ENCODE measurements around the gene CAMK4. TPM values are rescaled to one million over a fixed set of nuclear protein-coding genes. Genes with fewer than 3 reads are reported as not detected.

The CAMK4 gene
- polyA plus RNA-seq, 1 donor from 2014 or later: 16.6 TPM

DNA sequence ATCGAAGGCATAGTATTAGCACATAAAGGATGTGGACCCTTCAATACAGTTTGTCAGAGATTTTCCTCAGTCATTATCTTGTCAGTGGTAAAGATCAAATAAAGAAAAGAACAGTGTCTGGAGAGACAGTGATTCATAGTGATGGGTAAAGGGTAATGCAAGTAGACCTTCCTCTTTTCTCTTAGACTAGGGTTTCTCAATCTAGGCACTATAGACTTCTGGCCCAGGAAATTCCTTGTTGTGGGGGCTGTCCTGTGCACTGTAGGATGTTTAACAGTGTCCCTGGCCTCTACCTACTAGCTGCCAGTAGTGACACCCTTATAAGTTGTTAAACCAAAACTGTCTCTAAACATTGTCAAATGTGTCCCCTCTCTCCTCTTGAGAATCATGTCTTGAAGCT, 6.9 kb downstream of the CAMK4 start:
- Histone ChIP-seq H3K27me3 (ENCODE audit: insufficient read depth, low read depth, low read length) (no peaks in the 10 kb centered on the region), H3K79me2 (replicated peaks; ENCODE audit: insufficient read depth, low read length) (peaks cover 27% of the 10 kb centered on the region), H3K9ac (ENCODE audit: low read length) (no peak overlapping the region), H3K9me2 (ENCODE audit: insufficient read depth, low read length) (no peaks in the 10 kb centered on the region), H3K9me3 (ENCODE audit: low read length) (no peaks in the 10 kb centered on the region), H3F3A (ENCODE audit: insufficient read depth, low read length, poor library complexity, severe bottlenecking) (no peaks in the 10 kb centered on the region), H3K27ac (ENCODE audit: low read length) (peak overlapping the region; percentile 29), H4K20me1 (ENCODE audit: insufficient read depth) (no peaks in the 10 kb centered on the region), H2AFZ (ENCODE audit: low read depth, low read length) (no peak overlapping the region), H3K4me2 (ENCODE audit: low read length) (no peak overlapping the region), H3K4me3 (ENCODE audit: low read length) (peak overlapping the region; percentile 8), H3K36me3 (ENCODE audit: insufficient read depth, low read length) (no peaks in the 10 kb centered on the region)
- peak; percentile 15 for TF ChIP-seq POLR2AphosphoS5 (IDR thresholded peaks at IDR 0.05)
- no peak for TF ChIP-seq RAD21 (conservative IDR thresholded peaks at IDR 0.05)
- TF ChIP-seq EP300 (conservative IDR thresholded peaks at IDR 0.05; ENCODE audit: poor library complexity, severe bottlenecking): peak; percentile 71

GRCh38 chr5:111232311-111233051, 8.3 kb downstream of the CAMK4 start:
- Histone ChIP-seq H3K9me2 (ENCODE audit: insufficient read depth, low read length) (no peaks in the 10 kb centered on the region), H3K9ac (ENCODE audit: low read length) (no peak overlapping the region), H2AFZ (ENCODE audit: low read depth, low read length) (no peak overlapping the region), H3K27me3 (ENCODE audit: insufficient read depth, low read depth, low read length) (no peaks in the 10 kb centered on the region), H3K36me3 (ENCODE audit: insufficient read depth, low read length) (no peaks in the 10 kb centered on the region), H3K27ac (ENCODE audit: low read length) (no peak overlapping the region), H3K4me2 (ENCODE audit: low read length) (no peak overlapping the region), H3F3A (ENCODE audit: insufficient read depth, low read length, poor library complexity, severe bottlenecking) (no peaks in the 10 kb centered on the region), H3K4me3 (ENCODE audit: low read length) (no peak overlapping the region), H3K79me2 (replicated peaks; ENCODE audit: insufficient read depth, low read length) (peaks cover 13% of the 10 kb centered on the region), H3K9me3 (ENCODE audit: low read length) (no peaks in the 10 kb centered on the region), H4K20me1 (ENCODE audit: insufficient read depth) (no peaks in the 10 kb centered on the region)
- TF ChIP-seq EZH2 (IDR thresholded peaks at IDR 0.05; ENCODE audit: borderline replicate concordance, insufficient read depth, low read length, poor library complexity, severe bottlenecking): no peak
- TF ChIP-seq POLR2AphosphoS5 (IDR thresholded peaks at IDR 0.05): no peak
- TF ChIP-seq, protein P1, sequence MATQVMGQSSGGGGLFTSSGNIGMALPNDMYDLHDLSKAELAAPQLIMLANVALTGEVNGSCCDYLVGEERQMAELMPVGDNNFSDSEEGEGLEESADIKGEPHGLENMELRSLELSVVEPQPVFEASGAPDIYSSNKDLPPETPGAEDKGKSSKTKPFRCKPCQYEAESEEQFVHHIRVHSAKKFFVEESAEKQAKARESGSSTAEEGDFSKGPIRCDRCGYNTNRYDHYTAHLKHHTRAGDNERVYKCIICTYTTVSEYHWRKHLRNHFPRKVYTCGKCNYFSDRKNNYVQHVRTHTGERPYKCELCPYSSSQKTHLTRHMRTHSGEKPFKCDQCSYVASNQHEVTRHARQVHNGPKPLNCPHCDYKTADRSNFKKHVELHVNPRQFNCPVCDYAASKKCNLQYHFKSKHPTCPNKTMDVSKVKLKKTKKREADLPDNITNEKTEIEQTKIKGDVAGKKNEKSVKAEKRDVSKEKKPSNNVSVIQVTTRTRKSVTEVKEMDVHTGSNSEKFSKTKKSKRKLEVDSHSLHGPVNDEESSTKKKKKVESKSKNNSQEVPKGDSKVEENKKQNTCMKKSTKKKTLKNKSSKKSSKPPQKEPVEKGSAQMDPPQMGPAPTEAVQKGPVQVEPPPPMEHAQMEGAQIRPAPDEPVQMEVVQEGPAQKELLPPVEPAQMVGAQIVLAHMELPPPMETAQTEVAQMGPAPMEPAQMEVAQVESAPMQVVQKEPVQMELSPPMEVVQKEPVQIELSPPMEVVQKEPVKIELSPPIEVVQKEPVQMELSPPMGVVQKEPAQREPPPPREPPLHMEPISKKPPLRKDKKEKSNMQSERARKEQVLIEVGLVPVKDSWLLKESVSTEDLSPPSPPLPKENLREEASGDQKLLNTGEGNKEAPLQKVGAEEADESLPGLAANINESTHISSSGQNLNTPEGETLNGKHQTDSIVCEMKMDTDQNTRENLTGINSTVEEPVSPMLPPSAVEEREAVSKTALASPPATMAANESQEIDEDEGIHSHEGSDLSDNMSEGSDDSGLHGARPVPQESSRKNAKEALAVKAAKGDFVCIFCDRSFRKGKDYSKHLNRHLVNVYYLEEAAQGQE (IDR thresholded peaks at IDR 0.05; ENCODE audit: borderline replicate concordance): no peak
- no peak for TF ChIP-seq TAF1 (IDR thresholded peaks at IDR 0.05; ENCODE audit: low read depth)
- TF ChIP-seq, protein P2, sequence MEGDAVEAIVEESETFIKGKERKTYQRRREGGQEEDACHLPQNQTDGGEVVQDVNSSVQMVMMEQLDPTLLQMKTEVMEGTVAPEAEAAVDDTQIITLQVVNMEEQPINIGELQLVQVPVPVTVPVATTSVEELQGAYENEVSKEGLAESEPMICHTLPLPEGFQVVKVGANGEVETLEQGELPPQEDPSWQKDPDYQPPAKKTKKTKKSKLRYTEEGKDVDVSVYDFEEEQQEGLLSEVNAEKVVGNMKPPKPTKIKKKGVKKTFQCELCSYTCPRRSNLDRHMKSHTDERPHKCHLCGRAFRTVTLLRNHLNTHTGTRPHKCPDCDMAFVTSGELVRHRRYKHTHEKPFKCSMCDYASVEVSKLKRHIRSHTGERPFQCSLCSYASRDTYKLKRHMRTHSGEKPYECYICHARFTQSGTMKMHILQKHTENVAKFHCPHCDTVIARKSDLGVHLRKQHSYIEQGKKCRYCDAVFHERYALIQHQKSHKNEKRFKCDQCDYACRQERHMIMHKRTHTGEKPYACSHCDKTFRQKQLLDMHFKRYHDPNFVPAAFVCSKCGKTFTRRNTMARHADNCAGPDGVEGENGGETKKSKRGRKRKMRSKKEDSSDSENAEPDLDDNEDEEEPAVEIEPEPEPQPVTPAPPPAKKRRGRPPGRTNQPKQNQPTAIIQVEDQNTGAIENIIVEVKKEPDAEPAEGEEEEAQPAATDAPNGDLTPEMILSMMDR (IDR thresholded peaks at IDR 0.05; ENCODE audit: poor library complexity, severe bottlenecking): no peak
- no peak for TF ChIP-seq SMC3 (conservative IDR thresholded peaks at IDR 0.05; ENCODE audit: poor library complexity)
- no peak for TF ChIP-seq RAD21 (conservative IDR thresholded peaks at IDR 0.05)
- TF ChIP-seq EP300 (conservative IDR thresholded peaks at IDR 0.05; ENCODE audit: poor library complexity, severe bottlenecking): no peak
- TF ChIP-seq MXI1 (conservative IDR thresholded peaks at IDR 0.05; ENCODE audit: poor library complexity, severe bottlenecking): no peak

Measured in neural cell (in vitro differentiated cells).